HG03342 (cell line): Measurements from ENCODE around the gene MUC5B.
A peak's percentile ranks its signal among the peaks of the same experiment; 100 is the strongest.

Experiments
- ATAC-seq: cut with Tn5 transposase; IDR thresholded peaks from one replicate; pipeline ENCODE4 v1.9.1; 2021; ENCODE audit warnings: mild to moderate bottlenecking, moderate library complexity; ENCODE audit not compliant: unreplicated experiment

Gene MUC5B

GRCh38 chr11:1307998-1308742 lies 85.3 kb downstream of the MUC5B start:
- ATAC-seq, result no peak

GRCh38 chr11:1308743-1309497 lies 86.1 kb downstream of the MUC5B start:
- ATAC-seq, result peak; percentile 43

GRCh38 chr11:1309498-1310317 lies 86.8 kb downstream of the MUC5B start, which contains the start of gene TOLLIP:
Gene TOLLIP (minus strand): TSS chr11:1309632. CDS start chr11:1309498, 134 bp downstream.
- peak; percentile 71 for ATAC-seq

- no peak for ATAC-seq
Measured at GRCh38 chr11:1310318-1310687, 87.4 kb downstream of the MUC5B start.

- no peak for ATAC-seq
Measured at GRCh38 chr11:1310772-1311468, 88.1 kb downstream of the MUC5B start.
